ENCODE data around the gene ZFP92.

ZFP92 gene

GRCh38 chrX:153446950-153447580 lies 35.8 kb downstream of the ZFP92 start:
- DNase-seq, result no peak
- no peak overlapping the region for H3K4me2 ChIP-seq (ENCODE audit: low read length)
- H2BK12ac ChIP-seq (ENCODE audit: low read length), result no peak overlapping the region
- no peaks in the 10 kb centered on the region for H3K9me3 ChIP-seq (ENCODE audit: insufficient read depth, low read depth, low read length)
- peaks cover 4% of the 10 kb centered on the region in 2 experiments for H3K36me3 ChIP-seq (ENCODE audit: control insufficient read depth in 1 of 2, insufficient read depth in 2 of 2, low read length in 2 of 2)
- no peak overlapping the region for H3K4ac ChIP-seq (ENCODE audit: low read depth, low read length)
- H4K8ac ChIP-seq (ENCODE audit: low read depth, low read length), result no peak overlapping the region
- no peak overlapping the region for H3K14ac ChIP-seq (ENCODE audit: low read length)
- no peak overlapping the region for H2BK5ac ChIP-seq (ENCODE audit: low read depth, low read length, poor library complexity)
- H3K4me3 ChIP-seq (ENCODE audit: low read depth, low read length), result no peak overlapping the region
- no peak overlapping the region for H3K23ac ChIP-seq (ENCODE audit: low read length)
- no CpG with 5 or more reads among the region's 17 CpGs for WGBS (ENCODE audit: extremely low coverage, insufficient coverage, insufficient read length)
- no peaks in the 10 kb centered on the region for H3K4me1 ChIP-seq (ENCODE audit: control insufficient read depth in 1 of 2, insufficient read depth in 2 of 2, low read length in 2 of 2)
- H3K79me2 ChIP-seq (ENCODE audit: control insufficient read depth, insufficient read depth, low read length, poor library complexity), result no peaks in the 10 kb centered on the region
- H3K27me3 ChIP-seq (ENCODE audit: insufficient read depth, low read length), result no peaks in the 10 kb centered on the region
- no peak overlapping the region for H4K12ac ChIP-seq (ENCODE audit: low read depth, low read length)
- no peak overlapping the region for H2BK120ac ChIP-seq (ENCODE audit: insufficient read depth, low read length, poor library complexity)
- H4K91ac ChIP-seq (ENCODE audit: low read depth, low read length), result no peak overlapping the region
- no peak overlapping the region for H3K9ac ChIP-seq (ENCODE audit: low read length)
- no peaks in the 10 kb centered on the region for H3K79me1 ChIP-seq (ENCODE audit: low read length)
- H3K27ac ChIP-seq (ENCODE audit: low read depth, low read length), result no peak overlapping the region
- no peak overlapping the region for H2AFZ ChIP-seq (ENCODE audit: insufficient read depth, low read length, poor library complexity)
- no peak overlapping the region for H2AK5ac ChIP-seq (ENCODE audit: low read length)
- no peak overlapping the region for H3K18ac ChIP-seq (ENCODE audit: low read length)

DNA sequence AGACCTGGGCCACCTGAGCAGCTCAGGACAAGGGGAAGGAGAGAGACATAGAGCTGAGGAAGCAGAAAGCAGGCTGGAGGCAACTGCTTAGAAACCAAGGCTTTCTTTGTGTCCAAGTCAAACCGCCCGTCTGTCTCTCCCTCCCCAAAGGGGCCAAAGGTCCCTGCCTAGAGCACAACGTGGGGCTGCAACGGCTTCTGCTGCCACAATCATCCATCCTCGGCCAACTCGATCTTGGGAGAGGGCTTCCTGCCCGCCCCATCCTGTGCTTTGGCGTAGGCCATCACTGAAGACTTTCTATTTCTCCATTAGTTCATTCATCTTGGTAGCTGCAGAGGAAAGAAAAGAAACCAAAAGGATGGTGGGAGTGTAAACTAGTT lies 36.3 kb downstream of the ZFP92 start:
- no peak overlapping the region for H3K4ac ChIP-seq (ENCODE audit: low read depth, low read length)
- no peak overlapping the region for H3K14ac ChIP-seq (ENCODE audit: low read length)
- H2BK5ac ChIP-seq (ENCODE audit: low read depth, low read length, poor library complexity), result no peak overlapping the region
- no peak overlapping the region for H2BK120ac ChIP-seq (ENCODE audit: insufficient read depth, low read length, poor library complexity)
- H3K36me3 ChIP-seq (ENCODE audit: control insufficient read depth in 1 of 2, insufficient read depth in 2 of 2, low read length in 2 of 2), result peaks cover 4% of the 10 kb centered on the region in 2 experiments
- H4K12ac ChIP-seq (ENCODE audit: low read depth, low read length), result no peak overlapping the region
- no peak overlapping the region for H2BK12ac ChIP-seq (ENCODE audit: low read length)
- H3K79me2 ChIP-seq (ENCODE audit: control insufficient read depth, insufficient read depth, low read length, poor library complexity), result no peaks in the 10 kb centered on the region
- H3K4me1 ChIP-seq (ENCODE audit: control insufficient read depth in 1 of 2, insufficient read depth in 2 of 2, low read length in 2 of 2), result no peaks in the 10 kb centered on the region
- no peak overlapping the region for H2AFZ ChIP-seq (ENCODE audit: insufficient read depth, low read length, poor library complexity)
- WGBS (ENCODE audit: extremely low coverage, insufficient coverage, insufficient read length), result no CpG with 5 or more reads among the region's 8 CpGs
- H3K79me1 ChIP-seq (ENCODE audit: low read length), result no peaks in the 10 kb centered on the region
- H3K9ac ChIP-seq (ENCODE audit: low read length), result no peak overlapping the region
- H3K27me3 ChIP-seq (ENCODE audit: insufficient read depth, low read length), result no peaks in the 10 kb centered on the region
- no peak overlapping the region for H3K23ac ChIP-seq (ENCODE audit: low read length)
- no peak overlapping the region for H3K18ac ChIP-seq (ENCODE audit: low read length)
- no peaks in the 10 kb centered on the region for H3K9me3 ChIP-seq (ENCODE audit: insufficient read depth, low read depth, low read length)
- no peak overlapping the region for H3K4me3 ChIP-seq (ENCODE audit: low read depth, low read length)
- no peak overlapping the region for H3K4me2 ChIP-seq (ENCODE audit: low read length)
- no peak for DNase-seq
- H4K91ac ChIP-seq (ENCODE audit: low read depth, low read length), result no peak overlapping the region
- H3K27ac ChIP-seq (ENCODE audit: low read depth, low read length), result no peak overlapping the region
- no peak overlapping the region for H4K8ac ChIP-seq (ENCODE audit: low read depth, low read length)
- H2AK5ac ChIP-seq (ENCODE audit: low read length), result no peak overlapping the region

DNA sequence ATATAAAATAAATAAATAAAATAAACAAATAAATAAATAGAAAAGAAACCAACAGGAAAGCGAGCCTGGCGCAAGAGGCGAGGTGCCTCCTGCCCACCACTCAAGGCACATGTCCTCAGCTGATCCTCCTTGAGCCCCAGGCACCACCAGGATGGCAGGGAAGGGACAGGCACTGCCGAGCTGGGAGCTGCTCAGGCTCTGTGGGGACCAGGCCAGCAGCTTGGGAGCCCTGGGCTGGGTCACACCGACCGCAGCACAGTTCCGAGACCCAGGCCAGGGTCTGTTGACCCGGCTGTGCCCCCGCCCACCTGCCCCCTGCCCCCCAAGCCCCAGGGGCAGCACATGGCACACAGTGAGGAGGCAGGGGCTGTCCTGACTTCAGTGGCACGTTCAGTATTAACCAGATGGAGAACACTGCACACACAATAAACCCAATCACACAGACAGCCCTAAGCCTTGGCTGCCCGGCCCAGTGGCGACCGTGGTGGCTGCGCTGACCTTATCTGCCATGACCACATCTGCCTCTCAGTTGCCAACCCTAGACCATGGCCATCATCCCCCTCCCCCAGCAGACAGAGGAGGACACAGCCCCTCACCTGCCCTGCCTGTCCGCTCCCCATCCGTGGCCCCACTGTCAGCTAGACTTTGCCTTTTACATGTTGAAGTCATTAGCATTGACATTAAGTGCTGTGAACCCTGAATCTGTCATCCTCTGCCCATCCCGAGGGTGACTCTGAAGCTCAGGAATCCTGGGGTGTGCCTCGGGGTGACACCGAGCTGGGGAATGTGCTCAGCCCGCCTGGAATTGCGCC lies 37.5 kb downstream of the ZFP92 start:
- H2BK5ac ChIP-seq (ENCODE audit: low read depth, low read length, poor library complexity), result no peak overlapping the region
- H2AK5ac ChIP-seq (ENCODE audit: low read length), result no peak overlapping the region
- H4K91ac ChIP-seq (ENCODE audit: low read depth, low read length), result no peak overlapping the region
- no peak overlapping the region for H3K4me2 ChIP-seq (ENCODE audit: low read length)
- no peak overlapping the region for H2BK12ac ChIP-seq (ENCODE audit: low read length)
- peaks cover 4 to 5% of the 10 kb centered on the region in 2 experiments for H3K36me3 ChIP-seq (ENCODE audit: control insufficient read depth in 1 of 2, insufficient read depth in 2 of 2, low read length in 2 of 2)
- H3K4me1 ChIP-seq (ENCODE audit: control insufficient read depth in 1 of 2, insufficient read depth in 2 of 2, low read length in 2 of 2), result no peaks in the 10 kb centered on the region
- H4K12ac ChIP-seq (ENCODE audit: low read depth, low read length), result no peak overlapping the region
- no peak overlapping the region for H3K18ac ChIP-seq (ENCODE audit: low read length)
- H2BK120ac ChIP-seq (ENCODE audit: insufficient read depth, low read length, poor library complexity), result no peak overlapping the region
- no peaks in the 10 kb centered on the region for H3K9me3 ChIP-seq (ENCODE audit: insufficient read depth, low read depth, low read length)
- H3K14ac ChIP-seq (ENCODE audit: low read length), result no peak overlapping the region
- no peak overlapping the region for H4K8ac ChIP-seq (ENCODE audit: low read depth, low read length)
- H3K4ac ChIP-seq (ENCODE audit: low read depth, low read length), result no peak overlapping the region
- H3K79me2 ChIP-seq (ENCODE audit: control insufficient read depth, insufficient read depth, low read length, poor library complexity), result no peaks in the 10 kb centered on the region
- no peak overlapping the region for H3K23ac ChIP-seq (ENCODE audit: low read length)
- H3K9ac ChIP-seq (ENCODE audit: low read length), result no peak overlapping the region
- H3K27me3 ChIP-seq (ENCODE audit: insufficient read depth, low read length), result no peaks in the 10 kb centered on the region
- no CpG with 5 or more reads among the region's 21 CpGs for WGBS (ENCODE audit: extremely low coverage, insufficient coverage, insufficient read length)
- DNase-seq, result no peak
- no peak overlapping the region for H3K27ac ChIP-seq (ENCODE audit: low read depth, low read length)
- H3K79me1 ChIP-seq (ENCODE audit: low read length), result no peaks in the 10 kb centered on the region
- no peak overlapping the region for H3K4me3 ChIP-seq (ENCODE audit: low read depth, low read length)
- H2AFZ ChIP-seq (ENCODE audit: insufficient read depth, low read length, poor library complexity), result no peak overlapping the region

DNA sequence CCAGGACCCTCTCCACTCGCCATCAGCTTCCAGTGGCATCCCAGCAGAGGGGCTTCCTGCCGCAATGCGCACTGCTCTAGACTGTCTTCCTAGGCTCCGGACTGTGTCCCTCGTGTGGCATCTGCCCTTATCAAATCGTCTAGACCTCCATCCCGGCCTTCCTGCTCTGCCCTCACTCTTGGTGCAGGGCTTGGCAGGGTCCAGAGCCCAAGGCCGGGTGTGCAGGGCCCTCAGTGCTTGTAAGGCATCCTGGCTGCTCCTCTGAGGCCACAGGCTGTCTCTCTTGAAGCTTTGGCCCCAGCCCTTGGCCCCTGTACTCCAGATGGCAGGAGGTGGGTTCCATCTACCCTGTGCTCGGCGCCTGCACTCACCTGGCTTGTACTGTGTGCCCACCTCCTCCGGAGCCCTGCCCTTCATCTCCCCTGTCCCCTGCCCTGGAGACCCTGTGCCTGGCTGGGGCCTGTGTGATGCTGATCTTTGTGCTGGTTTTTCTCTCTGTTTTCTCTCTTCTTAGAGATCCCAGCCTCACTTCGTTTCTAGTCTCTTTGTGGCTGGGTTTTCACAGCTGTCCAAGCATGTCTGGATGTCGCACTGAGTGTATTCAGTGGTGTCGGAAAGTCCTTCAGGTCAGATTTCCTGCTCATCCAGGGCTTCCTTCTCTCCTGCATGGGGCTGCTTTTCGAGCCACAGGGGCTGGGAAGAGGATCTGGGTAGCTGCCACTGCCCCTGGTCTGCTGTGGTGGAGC lies 38.3 kb downstream of the ZFP92 start:
- WGBS (ENCODE audit: extremely low coverage, insufficient coverage, insufficient read length), result no CpG with 5 or more reads among the region's 15 CpGs
- no peak overlapping the region for H3K18ac ChIP-seq (ENCODE audit: low read length)

More for the DNA sequence above, 38.3 kb downstream of the ZFP92 start:
- Histone ChIP-seq H4K91ac (ENCODE audit: low read depth, low read length) (no peak overlapping the region), H3K4ac (ENCODE audit: low read depth, low read length) (no peak overlapping the region), H3K9me3 (ENCODE audit: insufficient read depth, low read depth, low read length) (no peaks in the 10 kb centered on the region), H2AK5ac (ENCODE audit: low read length) (no peak overlapping the region), H3K27me3 (ENCODE audit: insufficient read depth, low read length) (no peaks in the 10 kb centered on the region), H3K36me3 (ENCODE audit: control insufficient read depth in 1 of 2, insufficient read depth in 2 of 2, low read length in 2 of 2) (peaks cover 4 to 7% of the 10 kb centered on the region in 2 experiments), H3K4me3 (ENCODE audit: low read depth, low read length) (no peak overlapping the region), H2BK5ac (ENCODE audit: low read depth, low read length, poor library complexity) (no peak overlapping the region), H4K12ac (ENCODE audit: low read depth, low read length) (no peak overlapping the region), H3K14ac (ENCODE audit: low read length) (no peak overlapping the region), H3K23ac (ENCODE audit: low read length) (no peak overlapping the region), H2BK120ac (ENCODE audit: insufficient read depth, low read length, poor library complexity) (no peak overlapping the region), H3K4me2 (ENCODE audit: low read length) (no peak overlapping the region), H2AFZ (ENCODE audit: insufficient read depth, low read length, poor library complexity) (no peak overlapping the region), H3K27ac (ENCODE audit: low read depth, low read length) (no peak overlapping the region), H3K79me1 (ENCODE audit: low read length) (no peaks in the 10 kb centered on the region), H3K79me2 (ENCODE audit: control insufficient read depth, insufficient read depth, low read length, poor library complexity) (no peaks in the 10 kb centered on the region), H3K4me1 (ENCODE audit: control insufficient read depth in 1 of 2, insufficient read depth in 2 of 2, low read length in 2 of 2) (no peaks in the 10 kb centered on the region), H2BK12ac (ENCODE audit: low read length) (no peak overlapping the region), H4K8ac (ENCODE audit: low read depth, low read length) (no peak overlapping the region), H3K9ac (ENCODE audit: low read length) (no peak overlapping the region)
- no peak for DNase-seq
